HEK293 (cell line): ENCODE results near the gene NPDC1.

Source experiments
- CTCF ChIP-seq: fragments of 450-650 bp; formaldehyde crosslinking; IDR thresholded peaks from 2 replicates; pipeline ENCODE4 v1.5.1; 2016; ENCODE audit warnings: missing biosample characterization, missing genetic modification characterization
- ELK4 ChIP-seq: IDR thresholded peaks from 2 replicates; pipeline ENCODE4 v1.6.1; 2011; ENCODE audit warnings: mild to moderate bottlenecking, low read depth, low read length, borderline replicate concordance
- PBX3 ChIP-seq: sonication (generic); formaldehyde crosslinking; IDR thresholded peaks from 2 replicates; pipeline ENCODE4 v1.8.1; 2022; ENCODE audit warnings: mild to moderate bottlenecking, moderate library complexity, missing genetic modification reagents
- RBAK ChIP-seq: fragments of 450-650 bp; formaldehyde crosslinking; IDR thresholded peaks from 2 replicates; pipeline ENCODE4 v1.5.1; 2016; ENCODE audit warnings: missing biosample characterization, missing genetic modification characterization
- REST ChIP-seq: fragments of 450-650 bp; formaldehyde crosslinking; IDR thresholded peaks from 2 replicates; pipeline ENCODE4 v1.5.1; 2016; ENCODE audit warnings: missing biosample characterization, missing genetic modification characterization
- TRIM28 ChIP-seq: IDR thresholded peaks from 2 replicates; pipeline ENCODE4 v1.6.1; 2011; ENCODE audit warnings: low read length, control low read depth, borderline replicate concordance
- YY1 ChIP-seq: fragments of 450-650 bp; formaldehyde crosslinking; IDR thresholded peaks from 2 replicates; pipeline ENCODE4 v1.5.1; 2018; ENCODE audit warnings: missing biosample characterization, missing genetic modification characterization
- ZBTB26 ChIP-seq: fragments of 450-650 bp; formaldehyde crosslinking; optimal IDR thresholded peaks from 2 replicates; pipeline ENCODE3; 2016; ENCODE audit warnings: missing biosample characterization, mild to moderate bottlenecking, missing genetic modification characterization
- ZBTB7A ChIP-seq: fragments of 450-650 bp; formaldehyde crosslinking; IDR thresholded peaks from 2 replicates; pipeline ENCODE4 v1.5.1; 2016; ENCODE audit warnings: low read depth, missing biosample characterization, missing genetic modification characterization
- ZNF239 ChIP-seq: fragments of 450-650 bp; formaldehyde crosslinking; IDR thresholded peaks from 2 replicates; pipeline ENCODE4 v1.5.1; 2016; ENCODE audit warnings: missing biosample characterization, missing genetic modification characterization
- ZNF548 ChIP-seq: fragments of 450-650 bp; formaldehyde crosslinking; IDR thresholded peaks from 2 replicates; pipeline ENCODE4 v1.5.1; 2016; ENCODE audit warnings: missing biosample characterization, missing genetic modification characterization
- ZNF670 ChIP-seq: fragments of 450-650 bp; formaldehyde crosslinking; IDR thresholded peaks from 2 replicates; pipeline ENCODE4 v1.5.1; 2016; ENCODE audit warnings: missing biosample characterization, missing genetic modification characterization, low read depth
- ZNF747 ChIP-seq: fragments of 450-650 bp; formaldehyde crosslinking; IDR thresholded peaks from 2 replicates; pipeline ENCODE4 v1.5.1; 2016; ENCODE audit warnings: missing biosample characterization, missing genetic modification characterization
- ZNF792 ChIP-seq: fragments of 450-650 bp; formaldehyde crosslinking; IDR thresholded peaks from 2 replicates; pipeline ENCODE4 v1.5.1; 2016; ENCODE audit warnings: missing biosample characterization, missing genetic modification characterization

GRCh38 chr9:137025517-137025966 lies 20.4 kb downstream of the NPDC1 start:
- TF ChIP-seq CTCF (tag by site-specific recombination) (no peak), ELK4 (no peak), ZBTB26 (no peak), ZNF548 (tag by site-specific recombination) (no peak), REST (no peak), RBAK (tag by site-specific recombination) (no peak), ZNF792 (tag by site-specific recombination) (no peak), ZNF747 (no peak), YY1 (no peak), TRIM28 (no peak), ZBTB7A (tag by site-specific recombination) (no peak), PBX3 (no peak), ZNF239 (no peak), ZNF670 (tag by site-specific recombination) (no peak)
